K562 (cell line): Measurements from ENCODE around the gene PRKACA. TPM values are rescaled to one million over a fixed set of nuclear protein-coding genes. Genes with fewer than 3 reads are reported as not detected.
A peak's percentile ranks its signal among the peaks of the same experiment; 100 is the strongest.

Source experiments
- CEBPB ChIP-seq: fragments of 450-650 bp; IDR thresholded peaks from 2 replicates; pipeline ENCODE4 v1.6.1; 2016; ENCODE audit warnings: missing genetic modification characterization, missing compliant biosample characterization
- CTBP1 ChIP-seq: fragments of 450-650 bp; IDR thresholded peaks from 2 replicates; pipeline ENCODE4 v1.6.1; 2016; ENCODE audit warnings: borderline replicate concordance
- CXXC5 ChIP-seq: fragments of 250-450 bp; sonication (Bioruptor Pico); IDR thresholded peaks from 2 replicates; pipeline ENCODE4 v1.8.0; 2022; ENCODE audit warnings: inconsistent platforms, mild to moderate bottlenecking, moderate library complexity
- ID3 ChIP-seq, 2 experiments: fragments of 250-450 bp in 1 of 2; fragments of 450-650 bp in 1 of 2; sonication (Bioruptor Pico) in 1 of 2; IDR thresholded peaks; 2 replicates each; pipeline versions ENCODE4 v1.6.1 to v1.8.0; 2016 to 2021; ENCODE audit warnings: mild to moderate bottlenecking in 2 of 2, moderate library complexity in 2 of 2, missing compliant biosample characterization in 1 of 2, missing genetic modification characterization in 1 of 2
- MXI1 ChIP-seq: IDR thresholded peaks from 2 replicates; pipeline ENCODE4 v1.6.1; 2011; ENCODE audit warnings: low read depth, mild to moderate bottlenecking, improper control_type of control experiment, low read length
- NCOR1 ChIP-seq: fragments of 450-650 bp; IDR thresholded peaks from 2 replicates; pipeline ENCODE4 v1.6.1; 2016; ENCODE audit warnings: mild to moderate bottlenecking, moderate library complexity
- PHF8 ChIP-seq: fragments of 200-600 bp; sonication (generic); IDR thresholded peaks from 2 replicates; pipeline ENCODE4 v1.6.1; 2012; ENCODE audit warnings: mixed run types, mild to moderate bottlenecking, inconsistent platforms, low read length, moderate library complexity, borderline replicate concordance
- RNF2 ChIP-seq: sonication (generic); IDR thresholded peaks from 2 replicates; pipeline ENCODE4 v1.6.1; 2016
- SP1 ChIP-seq: sonication (generic); formaldehyde crosslinking; IDR thresholded peaks from 2 replicates; pipeline ENCODE4 v1.8.1; 2022; ENCODE audit warnings: mild to moderate bottlenecking, missing genetic modification reagents
- TFE3 ChIP-seq: fragments of 450-650 bp; formaldehyde crosslinking; IDR thresholded peaks from 2 replicates; pipeline ENCODE4 v1.4.0; 2020; ENCODE audit warnings: mild to moderate bottlenecking, mixed read lengths
- ZBTB17 ChIP-seq: fragments of 450-650 bp; formaldehyde crosslinking; IDR thresholded peaks from 2 replicates; pipeline ENCODE4 v1.4.0; 2020; ENCODE audit warnings: mild to moderate bottlenecking
- ZNF717 ChIP-seq: fragments of 250-450 bp; sonication (Bioruptor Pico); IDR thresholded peaks from 2 replicates; pipeline ENCODE4 v1.5.0; 2021
- ZNF778 ChIP-seq: fragments of 450-650 bp; formaldehyde crosslinking; IDR thresholded peaks from 2 replicates; pipeline ENCODE4 v1.4.0; 2020; ENCODE audit warnings: mild to moderate bottlenecking, moderate library complexity
- polyA plus RNA-seq, 8 experiments: library from polyadenylated mRNA; depleted of rRNA in 4 of 8; stranded (reverse) in 5 of 8; unstranded in 3 of 8; fragments of >200 nt; fragmentation: Nextera tagmentation in 2 of 8; fragmentation: Illumina TruSeq in 1 of 8; extraction: Ambion mirVana in 2 of 8; extraction: Trizol in 1 of 8; gene quantifications; 2 replicates each; pipeline versions ENCODE4 v1.2.1 to v1.2.3, GENCODE V29; 2011 to 2014; ENCODE audit warnings: inconsistent platforms in 1 of 8, missing spikeins in 1 of 8
- total RNA-seq, 7 experiments: library from RNA; depleted of rRNA in 6 of 7; stranded (reverse); fragments of >200 nt in 6 of 7; fragmentation: Illumina TruSeq in 2 of 7; extraction: Trizol in 2 of 7; gene quantifications; 2 replicates each; pipeline versions ENCODE4 v1.2.1 to v1.2.3, GENCODE V29; 2011 to 2021; ENCODE audit warnings: low replicate concordance in 1 of 7
- TF ChIP-seq, protein P1 (sequence below): fragments of 450-650 bp; IDR thresholded peaks from 2 replicates; pipeline ENCODE4 v1.6.1; 2017; ENCODE audit warnings: mild to moderate bottlenecking, moderate library complexity
- TF ChIP-seq, protein P2 (sequence below), 2 experiments: fragments of 200-800 bp in 1 of 2; sonication (Bioruptor generic) in 1 of 2; sonication (generic) in 1 of 2; formaldehyde crosslinking in 1 of 2; IDR thresholded peaks in 1 of 2; conservative IDR thresholded peaks in 1 of 2; 2 replicates each; pipeline versions ENCODE4 v1.5.0 to v1.6.1; 2016 to 2020; ENCODE audit warnings: missing compliant biosample characterization in 1 of 2, missing genetic modification characterization in 1 of 2, missing genetic modification reagents in 1 of 2

Gene PRKACA
- total and polyA plus RNA-seq, 9 of the 15 experiments (the other 6 are each of a cell fraction or from before 2014, with no cell fraction given) = 1.2 to 63.1 (median 13.0) TPM

DNA sequence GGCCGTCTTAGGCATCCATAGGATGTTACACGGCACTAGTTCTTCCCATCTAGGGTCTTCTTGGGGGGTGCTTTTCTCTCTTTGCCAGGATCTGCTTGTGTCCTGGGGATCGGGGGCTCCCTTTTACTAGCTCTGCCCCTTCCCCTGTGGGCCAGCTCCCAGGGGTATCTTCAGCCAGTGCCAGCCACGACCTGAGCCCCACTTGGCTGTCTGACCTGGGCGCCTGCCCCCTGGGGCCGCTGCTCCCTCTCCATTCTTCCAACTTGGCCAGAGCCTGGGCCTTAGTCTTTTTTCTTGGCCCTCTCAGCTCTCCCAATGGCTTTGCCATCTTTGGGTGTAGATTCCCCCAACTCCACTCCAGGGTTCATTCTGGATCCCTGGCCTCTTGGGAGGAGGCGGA is 3.1 kb downstream of the PRKACA start (continued):
- TF ChIP-seq, protein P1, sequence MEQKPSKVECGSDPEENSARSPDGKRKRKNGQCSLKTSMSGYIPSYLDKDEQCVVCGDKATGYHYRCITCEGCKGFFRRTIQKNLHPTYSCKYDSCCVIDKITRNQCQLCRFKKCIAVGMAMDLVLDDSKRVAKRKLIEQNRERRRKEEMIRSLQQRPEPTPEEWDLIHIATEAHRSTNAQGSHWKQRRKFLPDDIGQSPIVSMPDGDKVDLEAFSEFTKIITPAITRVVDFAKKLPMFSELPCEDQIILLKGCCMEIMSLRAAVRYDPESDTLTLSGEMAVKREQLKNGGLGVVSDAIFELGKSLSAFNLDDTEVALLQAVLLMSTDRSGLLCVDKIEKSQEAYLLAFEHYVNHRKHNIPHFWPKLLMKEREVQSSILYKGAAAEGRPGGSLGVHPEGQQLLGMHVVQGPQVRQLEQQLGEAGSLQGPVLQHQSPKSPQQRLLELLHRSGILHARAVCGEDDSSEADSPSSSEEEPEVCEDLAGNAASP = no peak
- TF ChIP-seq PHF8 (no peak), ZBTB17 (CRISPR knock-in tag) (no peak), ZNF778 (no peak), CEBPB (tag) (no peak), CTBP1 (no peak), TFE3 (CRISPR knock-in tag) (no peak), ID3 (CRISPR knock-in tag; IDR thresholded peaks at IDR 0.05) (no peak), ID3 (tag; IDR thresholded peaks at IDR 0.05) (no peak), MXI1 (no peak), RNF2 (no peak), CXXC5 (CRISPR knock-in tag) (0 out of 2 replicates have a peak, but pooled peaks have one; percentile 4), SP1 (peak; percentile 4; the same call in 1 of the 2 replicates), ZNF717 (CRISPR knock-in tag) (no peak), NCOR1 (no peak)
- TF ChIP-seq, protein P2, sequence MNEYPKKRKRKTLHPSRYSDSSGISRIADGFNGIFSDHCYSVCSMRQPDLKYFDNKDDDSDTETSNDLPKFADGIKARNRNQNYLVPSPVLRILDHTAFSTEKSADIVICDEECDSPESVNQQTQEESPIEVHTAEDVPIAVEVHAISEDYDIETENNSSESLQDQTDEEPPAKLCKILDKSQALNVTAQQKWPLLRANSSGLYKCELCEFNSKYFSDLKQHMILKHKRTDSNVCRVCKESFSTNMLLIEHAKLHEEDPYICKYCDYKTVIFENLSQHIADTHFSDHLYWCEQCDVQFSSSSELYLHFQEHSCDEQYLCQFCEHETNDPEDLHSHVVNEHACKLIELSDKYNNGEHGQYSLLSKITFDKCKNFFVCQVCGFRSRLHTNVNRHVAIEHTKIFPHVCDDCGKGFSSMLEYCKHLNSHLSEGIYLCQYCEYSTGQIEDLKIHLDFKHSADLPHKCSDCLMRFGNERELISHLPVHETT (CRISPR knock-in tag; conservative IDR thresholded peaks at IDR 0.05 in 1 of 2, IDR thresholded peaks at IDR 0.05 in 1 of 2) = 0 out of 4 replicates have a peak, but pooled peaks of 1 of the 2 experiments have one; percentile 5
